Activated T-cell treated with anti-CD3 and anti-CD28 coated beads for 24 hours (primary cell): Measurements from ENCODE around the gene GPR176.

ENCODE experiments used
- DNase-seq: peaks from one replicate; pipeline ENCODE4 v3.0.0-alpha.2; 2020; ENCODE audit warnings: low read depth

Gene GPR176

GRCh38 chr15:39804026-39804425 lies 116.0 kb downstream of the GPR176 start:
- DNase-seq = no peak

GRCh38 chr15:39803016-39803415 lies 117.0 kb downstream of the GPR176 start:
- no peak for DNase-seq

DNA sequence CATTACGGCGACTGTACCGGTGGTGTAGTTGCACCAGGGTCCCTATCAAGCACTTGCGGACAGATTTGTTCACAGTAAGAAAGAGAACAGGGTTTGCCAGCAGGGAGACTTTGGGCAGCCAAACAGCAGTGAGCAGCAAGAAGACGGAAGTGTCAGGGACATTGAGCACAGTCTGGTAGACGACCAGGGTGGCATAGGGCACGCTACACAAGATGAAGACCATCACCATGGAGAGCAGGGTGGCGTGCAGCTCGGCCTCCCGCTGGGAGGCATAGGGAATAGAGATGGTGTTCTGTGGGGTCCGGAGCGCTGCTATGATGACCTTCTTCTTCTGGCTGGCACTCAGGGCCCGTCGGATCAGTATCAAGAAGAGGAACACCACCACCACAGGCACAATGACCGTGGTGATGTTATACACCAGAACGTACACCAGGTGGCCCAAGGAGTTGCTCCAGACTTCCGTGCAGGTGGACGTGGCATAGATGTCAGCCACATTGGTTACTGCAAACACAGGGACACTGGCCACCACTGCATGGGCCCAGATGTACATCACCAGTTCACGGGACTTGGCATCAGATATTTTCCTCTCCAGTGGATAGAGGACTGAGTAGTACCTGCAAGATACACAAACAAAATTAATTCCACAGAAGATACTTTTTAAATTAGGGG lies 118.3 kb downstream of the GPR176 start:
- DNase-seq = no peak

- no peak for DNase-seq
Observed at GRCh38 chr15:39799552-39800011, 120.5 kb downstream of the GPR176 start.

GRCh38 chr15:39798382-39798781 lies 121.7 kb downstream of the GPR176 start:
- no peak for DNase-seq

GRCh38 chr15:39797407-39797806 lies 122.7 kb downstream of the GPR176 start:
- no peak for DNase-seq

DNA sequence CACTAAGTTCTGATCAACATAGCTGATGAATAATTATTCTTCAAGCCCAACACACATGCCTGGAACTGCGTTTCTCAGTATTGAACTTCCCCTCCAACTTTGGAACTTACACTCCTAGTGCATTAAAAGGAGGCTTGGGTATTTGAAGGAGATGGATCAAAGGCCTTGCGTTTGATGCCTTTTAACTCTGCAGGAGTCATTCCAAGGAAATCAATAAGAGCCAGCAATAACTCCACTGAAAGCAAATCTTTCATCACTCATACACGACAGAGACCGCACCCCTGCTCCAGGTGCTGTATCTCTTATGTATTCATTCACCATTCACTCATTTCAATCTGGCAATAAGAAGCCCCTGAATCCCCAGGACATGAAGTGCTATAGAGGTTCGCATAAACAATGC lies 123.5 kb downstream of the GPR176 start:
- no peak for DNase-seq

GRCh38 chr15:39795486-39795885 lies 124.6 kb downstream of the GPR176 start:
- no peak for DNase-seq

DNA sequence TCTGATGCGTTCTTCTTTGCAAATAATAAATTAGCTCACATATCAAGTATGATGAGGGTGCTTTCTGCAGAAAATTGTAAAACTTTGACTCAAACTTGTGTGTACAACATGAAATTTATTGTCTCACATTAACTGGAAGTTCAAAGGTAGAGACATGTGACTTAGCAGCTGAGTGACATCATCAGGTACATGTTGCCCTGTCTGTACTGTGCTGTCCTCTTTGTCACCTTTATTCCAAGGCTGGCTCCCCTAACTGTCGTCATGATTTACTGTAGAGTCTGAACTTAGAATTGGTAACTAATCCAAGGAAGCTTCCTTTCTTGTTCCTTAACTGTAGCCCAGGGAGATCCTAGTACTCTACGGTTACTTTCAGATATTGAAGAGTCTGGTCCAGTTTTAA lies 125.1 kb downstream of the GPR176 start:
- no peak for DNase-seq

- no peak for DNase-seq
Observed at GRCh38 chr15:39793923-39794322, 126.1 kb downstream of the GPR176 start.

DNA sequence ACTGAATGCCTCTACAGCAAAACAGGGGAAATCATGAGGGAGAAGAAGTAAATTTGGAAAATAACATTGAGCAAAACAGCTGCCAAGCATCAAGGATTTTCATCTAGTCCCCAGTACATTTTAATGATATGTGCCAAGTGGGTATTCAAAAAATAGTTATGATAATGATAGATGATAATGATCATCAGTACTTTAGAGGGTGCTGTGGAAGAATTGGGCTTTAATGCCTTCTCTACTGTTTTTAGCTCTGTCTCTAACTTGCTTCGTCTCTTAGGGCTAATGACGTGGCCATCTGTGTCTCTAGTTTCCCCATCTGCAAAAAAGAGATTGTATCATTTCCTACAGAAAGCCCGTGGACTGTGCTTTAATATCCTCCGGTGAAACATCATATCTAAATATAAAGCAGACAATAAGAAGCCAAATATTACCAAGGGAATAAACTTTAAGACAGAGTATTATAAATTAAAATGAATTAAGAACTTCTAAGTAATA lies 127.2 kb downstream of the GPR176 start:
- DNase-seq = no peak

DNA sequence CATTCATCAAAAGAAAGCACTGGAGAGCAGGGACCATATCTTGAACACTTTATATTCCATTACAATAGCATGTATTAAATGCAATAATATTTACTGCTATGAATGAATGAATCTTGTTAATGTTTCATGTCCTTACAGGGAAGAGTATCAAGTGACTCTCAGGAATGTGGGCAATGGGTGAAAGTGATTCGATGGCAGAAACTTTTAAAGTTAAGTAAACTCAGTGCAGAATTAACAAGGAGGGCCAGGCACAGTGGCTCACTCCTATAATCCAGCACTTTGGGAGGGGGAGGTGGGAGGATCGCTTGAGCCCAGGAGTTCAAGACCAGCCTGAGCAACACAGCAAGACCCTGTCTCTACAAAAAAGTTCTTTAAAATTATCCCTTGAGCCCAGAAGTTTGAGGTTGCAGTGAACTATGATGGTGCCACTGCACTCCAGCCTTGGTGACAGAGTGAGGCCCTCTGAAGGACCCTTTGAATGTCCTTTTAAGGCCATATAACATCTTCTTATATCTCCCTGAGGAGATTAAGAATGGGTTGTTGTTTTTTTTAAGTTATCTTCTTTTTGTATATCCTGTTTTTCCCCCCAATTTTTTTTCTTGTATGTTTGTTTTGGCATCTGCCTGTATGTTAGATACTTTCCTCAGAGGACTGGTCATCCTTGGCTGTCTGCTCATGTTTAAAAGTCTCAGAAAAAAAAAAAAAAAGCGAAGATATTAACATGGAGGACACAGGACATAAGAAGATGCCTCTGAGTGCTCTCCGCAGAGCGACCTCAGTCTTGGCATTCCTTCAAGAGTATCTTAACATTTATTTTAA lies 127.8 kb downstream of the GPR176 start:
- DNase-seq = no peak

- DNase-seq = no peak
Observed at GRCh38 chr15:39789736-39790135, 130.3 kb downstream of the GPR176 start.

- DNase-seq = no peak
Observed at GRCh38 chr15:39788800-39789565, 131.1 kb downstream of the GPR176 start.

DNA sequence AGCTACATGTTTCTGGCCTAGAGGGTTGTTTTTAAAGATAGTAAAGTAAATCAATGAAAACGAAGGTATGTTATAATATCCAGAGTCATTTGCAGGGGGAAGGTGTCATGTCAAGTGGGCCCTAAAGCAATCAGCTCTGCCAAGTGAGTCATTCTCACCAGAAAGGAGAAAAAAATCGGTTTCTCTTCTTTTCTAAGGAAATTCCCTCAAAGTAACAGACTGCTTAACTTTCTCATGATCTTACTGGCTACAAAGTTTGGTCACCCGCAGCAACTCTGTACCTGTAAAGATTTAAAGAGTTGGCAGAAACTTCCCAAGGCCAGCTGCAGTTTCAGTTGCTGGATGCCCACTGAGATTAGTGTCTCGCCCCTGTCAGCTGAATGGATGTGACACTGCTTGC lies 132.0 kb downstream of the GPR176 start:
- DNase-seq = no peak

- DNase-seq = no peak
Observed at GRCh38 chr15:39787479-39787878, 132.6 kb downstream of the GPR176 start.

GRCh38 chr15:39786447-39787056 lies 133.5 kb downstream of the GPR176 start:
- DNase-seq = no peak

- DNase-seq = no peak
Observed at GRCh38 chr15:39785841-39786240, 134.2 kb downstream of the GPR176 start.

DNA sequence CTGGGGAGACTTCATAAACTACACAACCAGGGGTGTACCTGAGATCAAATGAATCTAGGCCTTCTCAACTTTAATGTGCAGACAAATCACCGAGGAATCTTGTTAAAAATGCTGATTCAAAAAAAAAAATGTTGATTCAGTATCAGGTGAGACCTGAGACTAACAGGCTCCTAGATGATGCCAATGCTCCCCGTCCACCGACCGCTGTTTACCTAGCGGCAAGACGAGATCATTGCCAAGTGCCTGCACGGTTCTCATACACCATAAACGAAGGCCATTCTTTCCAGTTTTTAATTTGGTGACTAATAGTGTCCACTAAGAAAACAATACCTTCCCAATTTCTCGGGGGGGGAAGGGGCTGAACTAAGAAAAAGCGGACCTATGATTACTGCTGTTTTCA lies 134.9 kb downstream of the GPR176 start:
- DNase-seq = no peak

- DNase-seq = no peak
Observed at GRCh38 chr15:39784638-39785037, 135.4 kb downstream of the GPR176 start.

DNA sequence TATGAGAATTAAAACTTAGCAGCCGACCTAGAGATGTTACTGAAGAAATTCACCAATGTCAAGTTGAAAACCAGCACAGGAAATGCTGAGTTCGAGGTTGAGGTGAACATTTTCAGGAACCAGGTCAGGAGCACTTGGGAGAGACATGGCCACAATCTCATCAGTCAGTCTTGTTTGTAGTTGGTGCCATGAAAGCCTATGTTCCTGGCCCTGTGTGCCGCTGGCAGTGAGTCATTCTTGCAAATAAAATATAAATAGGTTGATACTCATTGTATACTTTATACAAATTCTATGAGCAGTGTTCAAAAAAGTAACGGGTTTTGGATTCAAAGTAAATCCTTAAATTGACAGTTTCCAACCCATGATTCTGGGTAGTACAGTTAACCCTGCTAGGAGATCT lies 135.9 kb downstream of the GPR176 start:
- no peak for DNase-seq

- DNase-seq = no peak
Observed at GRCh38 chr15:39783244-39783820, 136.7 kb downstream of the GPR176 start.
